DOHH2 (cell line): ENCODE measurements around the gene SLF2.

ENCODE experiments used
- EZH2phosphoT487 ChIP-seq: fragments of 200-600 bp; sonication (generic); IDR thresholded peaks from 2 replicates; pipeline ENCODE4 v1.6.1; 2017; ENCODE audit warnings: borderline replicate concordance, mild to moderate bottlenecking, antibody characterized with exemption, low read length, moderate library complexity, mixed read lengths
- TF ChIP-seq, protein P1 (sequence below): fragments of 200-600 bp; sonication (generic); IDR thresholded peaks from one replicate; pipeline ENCODE4 v1.5.1; 2014; ENCODE audit warnings: antibody characterized with exemption, mild to moderate bottlenecking, low read depth, low read length; ENCODE audit not compliant: poor library complexity, severe bottlenecking

DNA sequence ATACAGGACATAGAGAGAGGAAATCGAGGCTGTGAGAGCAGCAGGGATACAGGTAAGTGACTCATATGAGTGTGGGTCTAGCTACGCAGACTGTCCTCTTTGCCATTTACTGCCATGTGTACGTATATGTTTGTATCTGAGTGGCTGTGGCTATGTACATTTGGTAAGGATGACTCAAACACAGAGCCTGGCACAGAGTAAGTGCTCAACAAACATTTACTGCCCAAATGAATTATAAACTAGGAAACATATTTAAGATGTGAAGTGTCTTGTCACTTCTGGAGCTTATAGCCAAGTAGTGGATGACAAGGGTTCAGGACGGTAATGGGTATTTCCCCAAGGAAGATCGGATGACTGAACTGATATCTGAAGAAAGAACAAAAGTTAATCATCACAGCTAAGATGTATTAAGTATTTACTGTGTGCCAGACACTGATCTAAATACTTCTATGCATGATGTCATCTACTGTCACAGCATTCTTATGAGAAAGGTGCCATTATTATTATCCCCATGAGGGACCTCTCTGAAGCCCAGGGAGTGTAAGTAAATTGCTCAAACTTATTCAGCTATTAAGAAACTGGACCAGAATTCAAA lies 68.5 kb downstream of the SLF2 start:
- TF ChIP-seq, protein P1, sequence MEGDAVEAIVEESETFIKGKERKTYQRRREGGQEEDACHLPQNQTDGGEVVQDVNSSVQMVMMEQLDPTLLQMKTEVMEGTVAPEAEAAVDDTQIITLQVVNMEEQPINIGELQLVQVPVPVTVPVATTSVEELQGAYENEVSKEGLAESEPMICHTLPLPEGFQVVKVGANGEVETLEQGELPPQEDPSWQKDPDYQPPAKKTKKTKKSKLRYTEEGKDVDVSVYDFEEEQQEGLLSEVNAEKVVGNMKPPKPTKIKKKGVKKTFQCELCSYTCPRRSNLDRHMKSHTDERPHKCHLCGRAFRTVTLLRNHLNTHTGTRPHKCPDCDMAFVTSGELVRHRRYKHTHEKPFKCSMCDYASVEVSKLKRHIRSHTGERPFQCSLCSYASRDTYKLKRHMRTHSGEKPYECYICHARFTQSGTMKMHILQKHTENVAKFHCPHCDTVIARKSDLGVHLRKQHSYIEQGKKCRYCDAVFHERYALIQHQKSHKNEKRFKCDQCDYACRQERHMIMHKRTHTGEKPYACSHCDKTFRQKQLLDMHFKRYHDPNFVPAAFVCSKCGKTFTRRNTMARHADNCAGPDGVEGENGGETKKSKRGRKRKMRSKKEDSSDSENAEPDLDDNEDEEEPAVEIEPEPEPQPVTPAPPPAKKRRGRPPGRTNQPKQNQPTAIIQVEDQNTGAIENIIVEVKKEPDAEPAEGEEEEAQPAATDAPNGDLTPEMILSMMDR, result no peak
- TF ChIP-seq EZH2phosphoT487, result no peak
